D341Med (cell line): ENCODE results near the gene TMEM132A.

Experiments used
- DNase-seq: peaks from one replicate; pipeline ENCODE4 v3.0.0; 2012; ENCODE audit warnings: low spot score

The TMEM132A gene

DNA sequence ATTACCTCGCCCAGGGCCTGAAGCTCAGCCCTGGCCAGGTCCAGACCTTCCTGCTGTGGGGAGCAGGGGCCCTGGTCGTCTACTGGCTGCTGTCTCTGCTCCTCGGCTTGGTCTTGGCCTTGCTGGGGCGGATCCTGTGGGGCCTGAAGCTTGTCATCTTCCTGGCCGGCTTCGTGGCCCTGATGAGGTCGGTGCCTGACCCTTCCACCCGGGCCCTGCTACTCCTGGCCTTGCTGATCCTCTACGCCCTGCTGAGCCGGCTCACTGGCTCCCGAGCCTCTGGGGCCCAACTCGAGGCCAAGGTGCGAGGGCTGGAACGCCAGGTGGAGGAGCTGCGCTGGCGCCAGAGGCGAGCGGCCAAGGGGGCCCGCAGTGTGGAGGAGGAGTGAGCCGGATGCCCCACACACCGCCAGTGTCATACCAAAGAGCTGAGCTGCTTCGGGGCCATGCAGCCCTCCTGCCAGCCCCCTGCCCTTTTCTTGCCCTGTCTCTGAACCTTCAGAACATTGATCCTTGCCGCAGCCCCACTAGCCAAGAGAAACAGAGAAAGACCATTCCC lies 2.4 kb upstream of the TMEM132A start:
- DNase-seq, result no peak

DNA sequence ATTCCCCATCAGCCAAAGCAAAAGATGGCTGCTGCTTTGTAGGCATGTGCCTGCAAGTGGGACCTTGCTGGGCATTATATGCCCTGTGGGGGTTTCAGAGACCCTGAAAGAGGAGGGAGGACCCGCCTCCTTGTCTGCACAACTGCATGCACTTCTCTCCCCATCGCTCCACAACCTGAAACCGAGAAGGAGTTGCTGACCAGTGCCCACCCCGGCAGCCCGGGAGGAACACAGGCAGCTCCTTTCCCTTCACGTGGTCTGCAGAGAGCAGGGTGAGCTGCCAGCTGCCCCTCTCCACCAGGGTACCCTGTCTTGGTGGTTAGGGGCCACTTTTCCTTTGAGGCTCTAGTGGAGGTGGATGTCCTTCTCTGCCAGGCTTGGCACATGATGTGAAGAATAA lies 1.4 kb upstream of the TMEM132A start:
- no peak for DNase-seq

DNA sequence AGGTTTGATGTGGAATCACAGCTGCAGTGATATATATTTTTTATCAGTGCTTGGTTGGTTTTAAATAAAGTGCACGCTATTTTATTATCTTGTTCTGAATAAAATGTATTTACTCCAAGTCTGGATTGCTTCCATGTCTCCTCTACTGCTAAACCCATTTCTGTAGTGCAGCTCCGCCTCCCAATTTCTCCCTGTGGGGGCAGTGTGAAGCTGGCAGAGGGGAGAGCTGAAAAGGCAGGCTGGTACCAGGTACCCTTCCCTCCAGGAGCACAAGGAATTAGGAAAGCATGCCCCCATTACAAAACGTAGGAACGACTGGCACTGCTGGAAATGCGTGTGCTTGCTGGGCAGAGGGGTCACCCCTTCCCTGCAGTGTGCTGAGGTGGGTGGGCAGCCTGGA lies 934 bp upstream of the TMEM132A start:
- no peak for DNase-seq

DNA sequence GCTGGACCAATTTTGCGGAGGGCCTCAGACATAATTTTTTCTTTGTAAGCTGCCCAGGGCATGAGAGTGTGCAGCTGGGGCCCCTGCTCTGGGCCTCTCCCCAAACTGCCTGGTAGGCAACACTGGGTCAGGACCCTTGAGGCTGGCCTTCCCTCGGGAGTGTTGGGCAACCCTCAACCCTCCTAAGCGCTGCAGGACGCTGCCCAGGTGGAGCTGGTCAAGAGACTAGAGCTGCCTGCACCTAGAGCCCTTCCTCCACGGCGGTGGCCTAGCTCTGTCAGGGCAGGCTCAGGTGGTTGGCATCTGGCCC lies 505 bp upstream of the TMEM132A start:
- no peak for DNase-seq

DNA sequence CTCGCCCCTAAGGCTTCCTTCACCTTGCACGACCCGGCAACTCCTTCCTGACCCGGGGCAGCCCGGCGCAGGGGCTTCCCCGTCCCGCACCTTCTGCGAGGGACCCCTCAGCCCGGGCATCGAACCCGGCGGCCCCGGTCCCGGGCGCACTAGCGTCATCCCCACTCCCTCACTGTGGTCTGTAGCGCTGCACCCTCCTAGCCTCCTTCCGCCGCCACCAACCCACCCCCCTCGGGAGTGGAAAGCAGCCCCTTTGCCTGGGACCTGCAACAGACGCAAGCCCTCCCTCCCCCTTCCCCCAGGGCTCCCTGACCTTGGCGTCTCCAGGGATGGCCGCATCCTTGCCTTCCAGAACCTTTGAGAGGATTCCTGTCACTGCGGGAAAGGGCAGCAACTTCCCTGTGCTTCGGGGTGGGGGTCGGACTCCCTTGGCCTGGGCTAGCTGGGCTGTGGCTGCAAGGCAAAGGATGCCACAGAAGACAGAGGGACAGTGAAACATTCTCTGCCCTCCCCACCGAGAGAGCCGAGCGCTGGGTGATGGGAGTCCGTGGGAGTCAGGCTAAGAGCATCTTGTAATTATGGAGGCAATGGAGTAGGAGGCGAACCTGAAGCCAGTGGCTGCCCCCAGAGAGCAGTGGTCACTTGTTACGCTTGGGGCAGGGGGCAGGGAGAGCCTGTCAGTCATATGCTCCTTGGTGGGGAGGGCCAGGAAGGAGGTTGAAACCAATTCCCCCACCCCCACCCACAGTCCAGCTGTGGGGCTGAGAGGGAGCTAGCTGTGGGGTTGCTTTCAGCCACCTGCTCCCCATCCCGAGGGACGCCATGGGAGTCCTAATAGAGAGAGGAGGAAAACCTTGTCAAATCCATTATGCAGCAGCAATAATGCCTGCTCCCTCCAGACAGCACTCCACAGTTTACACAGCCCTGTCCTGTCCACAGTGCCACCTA lies 920 bp downstream of the TMEM132A start:
- peak; percentile 64 for DNase-seq

DNA sequence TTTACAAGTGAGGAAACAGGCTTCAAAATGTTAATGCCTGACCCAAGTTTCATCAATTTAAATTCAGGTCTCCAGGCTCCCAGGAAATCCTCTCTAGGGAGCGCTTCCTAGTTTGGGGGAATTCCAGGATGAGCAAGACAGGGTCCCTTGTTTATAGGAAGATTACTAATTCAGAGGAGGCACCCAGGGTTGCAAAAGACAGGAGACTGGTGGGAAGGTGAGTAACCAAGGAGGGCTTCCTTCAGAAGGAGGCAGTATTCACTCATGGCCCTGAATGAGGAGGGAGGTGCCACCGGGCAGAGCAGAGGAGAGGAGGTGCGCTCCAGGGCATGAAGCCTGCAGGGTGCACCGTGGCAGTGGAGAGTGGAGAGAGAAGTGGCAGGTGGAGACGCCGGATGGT lies 1.6 kb downstream of the TMEM132A start:
- DNase-seq, result no peak

DNA sequence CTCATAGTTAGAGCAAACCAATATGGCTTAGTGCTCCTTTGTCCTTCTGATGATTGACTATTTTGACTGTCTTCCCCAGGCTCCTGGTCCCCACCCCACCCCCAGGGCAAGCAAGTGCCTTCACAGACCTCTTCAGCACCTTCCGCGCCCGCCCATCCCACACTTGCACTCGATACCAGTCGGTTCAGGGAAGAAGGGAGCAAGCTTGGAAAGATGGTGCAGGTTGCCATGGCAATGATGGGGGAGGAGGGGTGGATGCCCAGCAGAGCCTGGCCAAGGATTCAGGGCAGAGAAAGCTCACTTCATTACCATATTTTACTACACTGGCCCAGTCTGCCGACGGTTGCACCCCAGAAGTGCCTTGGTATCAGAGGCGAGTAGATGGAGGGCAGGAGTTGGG lies 2.2 kb downstream of the TMEM132A start:
- no peak for DNase-seq

DNA sequence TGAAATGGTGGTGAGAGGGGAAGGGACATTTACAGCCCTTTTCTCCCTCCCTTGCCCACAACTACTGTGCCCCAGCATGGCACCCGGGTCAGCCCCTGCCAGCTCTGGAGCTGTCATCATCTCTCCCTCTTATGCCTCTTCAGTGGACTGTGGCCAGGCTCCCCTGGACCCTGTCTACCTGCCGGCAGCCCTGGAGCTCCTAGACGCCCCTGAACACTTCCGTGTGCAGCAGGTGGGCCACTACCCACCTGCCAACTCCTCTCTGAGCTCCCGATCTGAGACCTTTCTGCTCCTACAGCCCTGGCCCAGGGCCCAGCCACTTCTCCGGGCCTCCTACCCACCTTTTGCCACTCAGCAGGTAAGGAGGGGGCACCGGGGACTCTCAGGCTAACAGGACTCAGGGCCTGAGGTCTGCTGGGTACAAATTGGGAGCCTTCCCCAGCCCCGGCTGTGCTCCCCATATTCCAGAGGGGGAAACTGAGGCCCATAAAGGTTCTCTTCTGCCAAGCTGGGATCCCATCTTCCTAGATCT lies 2.9 kb downstream of the TMEM132A start:
- no peak for DNase-seq

DNA sequence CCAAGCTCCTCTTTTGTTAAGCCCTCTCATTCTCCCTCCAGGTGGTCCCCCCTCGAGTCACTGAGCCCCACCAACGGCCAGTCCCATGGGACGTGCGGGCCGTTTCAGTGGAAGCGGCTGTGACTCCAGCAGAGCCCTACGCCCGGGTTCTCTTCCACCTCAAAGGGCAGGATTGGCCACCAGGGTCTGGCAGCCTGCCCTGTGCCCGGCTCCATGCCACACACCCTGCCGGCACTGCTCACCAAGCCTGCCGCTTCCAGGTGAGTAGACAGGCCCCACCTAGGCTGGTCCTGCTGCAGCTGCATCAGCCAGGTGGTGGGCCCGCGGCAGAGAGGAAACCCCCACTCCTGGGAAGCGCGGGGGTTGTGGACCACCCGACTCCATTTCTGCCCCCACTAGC lies 3.3 kb downstream of the TMEM132A start:
- no peak for DNase-seq

DNA sequence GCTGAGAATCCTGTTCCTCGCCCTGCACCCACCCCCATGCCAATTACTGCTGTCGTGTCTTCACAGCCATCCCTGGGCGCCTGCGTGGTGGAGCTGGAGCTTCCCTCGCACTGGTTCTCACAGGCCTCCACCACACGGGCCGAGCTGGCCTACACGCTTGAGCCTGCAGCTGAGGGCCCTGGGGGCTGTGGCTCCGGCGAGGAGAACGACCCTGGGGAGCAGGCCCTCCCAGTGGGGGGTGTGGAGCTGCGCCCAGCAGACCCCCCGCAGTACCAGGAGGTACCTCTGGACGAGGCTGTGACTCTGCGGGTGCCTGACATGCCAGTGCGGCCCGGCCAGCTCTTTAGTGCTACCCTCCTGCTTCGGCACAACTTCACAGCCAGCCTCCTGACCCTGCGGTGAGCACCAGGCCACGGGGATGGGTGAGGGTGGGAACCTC lies 4.3 kb downstream of the TMEM132A start:
- DNase-seq, result no peak

DNA sequence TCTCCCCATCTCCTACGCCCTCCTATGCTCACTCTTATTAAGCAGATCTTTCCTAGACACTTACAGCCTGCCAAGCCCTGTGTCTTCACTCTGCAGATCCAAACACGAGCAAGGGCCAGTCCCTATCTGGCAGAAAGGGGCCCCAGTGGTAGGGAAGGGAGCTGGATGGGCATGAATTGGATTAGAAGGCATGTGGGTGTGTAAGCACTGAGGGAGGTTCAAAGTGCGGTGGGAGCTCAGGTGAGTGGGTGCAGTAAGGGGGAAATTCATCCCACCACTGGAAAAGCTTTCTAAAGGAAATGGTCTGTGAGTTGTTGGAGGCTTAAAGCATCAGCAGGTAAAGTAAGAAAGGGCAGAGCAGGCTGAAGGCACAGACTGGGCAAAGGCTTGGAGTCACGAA lies 5.5 kb downstream of the TMEM132A start:
- no peak for DNase-seq

DNA sequence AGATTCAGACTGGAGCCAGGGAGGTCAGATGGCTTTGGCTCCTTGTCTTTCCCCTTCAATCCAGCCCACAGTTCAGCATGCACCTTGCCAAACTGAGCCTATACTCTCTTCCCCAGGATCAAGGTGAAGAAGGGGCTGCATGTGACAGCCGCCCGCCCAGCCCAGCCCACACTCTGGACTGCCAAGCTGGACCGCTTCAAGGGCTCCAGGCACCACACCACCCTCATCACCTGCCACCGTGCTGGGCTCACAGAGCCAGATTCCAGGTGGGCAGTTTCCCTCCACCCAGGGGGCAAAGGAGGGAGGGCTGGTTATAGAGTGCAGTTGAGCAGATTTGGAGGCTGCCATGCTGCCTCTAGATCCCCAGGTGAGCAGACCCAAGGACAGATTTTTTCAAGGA lies 6.1 kb downstream of the TMEM132A start:
- DNase-seq, result no peak

DNA sequence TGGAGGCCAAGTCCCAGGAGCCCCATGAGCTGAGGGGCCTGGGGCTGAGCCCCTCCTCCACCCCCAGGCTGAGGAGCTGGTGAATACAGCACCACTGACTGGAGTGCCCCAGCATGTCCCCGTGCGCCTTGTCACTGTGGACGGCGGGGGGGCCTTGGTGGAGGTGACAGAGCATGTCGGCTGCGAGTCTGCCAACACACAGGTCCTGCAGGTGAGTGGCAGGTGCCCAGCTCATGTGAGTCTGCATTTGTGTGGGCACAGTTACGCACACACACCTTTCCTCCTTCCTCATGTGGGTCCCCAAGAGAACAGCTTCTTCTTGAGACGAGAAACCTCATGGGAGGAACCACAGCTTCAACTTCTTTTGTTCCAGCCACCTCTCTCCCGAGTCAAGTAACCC lies 7.7 kb downstream of the TMEM132A start:
- no peak for DNase-seq

DNA sequence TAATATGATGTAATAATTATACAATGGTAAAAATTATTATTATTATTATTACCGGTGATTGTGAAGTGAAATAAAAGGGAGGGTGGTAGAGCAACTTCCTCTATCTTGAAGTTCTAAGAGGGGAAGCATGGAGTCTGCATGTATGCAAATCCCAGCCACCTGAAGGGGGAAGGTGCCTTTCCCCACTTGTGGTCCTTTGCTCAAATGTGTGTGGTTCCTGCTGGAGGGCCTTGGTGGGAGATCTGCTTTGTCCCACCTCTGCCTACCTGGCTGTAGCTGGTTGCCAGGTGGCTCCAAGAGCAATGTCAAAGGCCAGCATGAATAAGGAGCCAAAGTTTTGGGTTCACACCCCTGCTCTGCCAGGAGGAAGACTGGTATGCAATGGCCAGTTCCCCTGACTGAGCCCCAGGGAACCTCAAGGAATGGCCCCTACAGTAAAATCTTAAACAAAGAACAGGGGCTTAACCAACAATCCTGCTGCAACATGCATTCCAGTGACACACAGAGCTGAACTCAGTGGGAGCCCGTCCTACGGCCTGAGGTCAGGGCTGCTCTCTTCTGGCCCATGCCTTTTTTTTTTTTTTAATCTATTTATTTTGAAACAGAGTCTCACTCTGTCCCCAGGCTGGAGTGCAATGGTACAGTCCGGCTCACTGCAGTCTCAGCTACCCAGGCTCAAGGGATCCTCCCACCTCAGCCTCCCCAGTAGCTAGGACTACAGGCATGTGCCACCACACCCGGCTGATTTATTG lies 8.5 kb downstream of the TMEM132A start:
- DNase-seq, result no peak

DNA sequence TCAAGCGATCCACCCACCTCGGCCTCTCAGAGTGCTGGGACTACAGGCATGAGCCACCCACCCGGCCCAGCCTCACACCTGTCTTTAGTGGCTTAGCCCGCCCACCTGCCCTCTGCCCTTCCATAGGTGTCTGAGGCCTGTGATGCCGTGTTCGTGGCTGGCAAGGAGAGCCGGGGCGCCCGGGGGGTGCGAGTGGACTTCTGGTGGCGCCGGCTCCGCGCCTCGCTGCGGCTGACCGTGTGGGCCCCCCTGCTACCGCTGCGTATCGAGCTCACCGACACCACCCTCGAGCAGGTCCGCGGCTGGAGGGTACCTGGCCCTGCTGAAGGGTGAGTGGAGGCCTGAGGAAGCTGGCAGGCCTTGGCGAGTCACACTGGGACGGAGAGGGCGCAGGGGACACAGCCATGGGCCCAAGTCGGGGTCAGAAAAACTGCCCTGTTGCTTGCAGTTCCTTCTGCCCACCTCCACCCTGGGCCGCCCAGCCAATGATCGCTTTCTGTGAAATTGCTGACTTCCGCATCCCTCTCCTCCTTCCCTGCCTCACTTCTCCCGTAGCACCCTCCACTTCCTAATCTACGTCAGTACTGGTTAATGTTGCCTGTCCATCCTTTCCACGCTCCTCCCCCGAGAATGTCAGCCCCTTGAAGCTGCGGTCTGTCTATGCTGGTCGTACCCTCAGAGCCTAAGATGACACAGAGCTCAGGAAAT lies 9.3 kb downstream of the TMEM132A start:
- no peak for DNase-seq

DNA sequence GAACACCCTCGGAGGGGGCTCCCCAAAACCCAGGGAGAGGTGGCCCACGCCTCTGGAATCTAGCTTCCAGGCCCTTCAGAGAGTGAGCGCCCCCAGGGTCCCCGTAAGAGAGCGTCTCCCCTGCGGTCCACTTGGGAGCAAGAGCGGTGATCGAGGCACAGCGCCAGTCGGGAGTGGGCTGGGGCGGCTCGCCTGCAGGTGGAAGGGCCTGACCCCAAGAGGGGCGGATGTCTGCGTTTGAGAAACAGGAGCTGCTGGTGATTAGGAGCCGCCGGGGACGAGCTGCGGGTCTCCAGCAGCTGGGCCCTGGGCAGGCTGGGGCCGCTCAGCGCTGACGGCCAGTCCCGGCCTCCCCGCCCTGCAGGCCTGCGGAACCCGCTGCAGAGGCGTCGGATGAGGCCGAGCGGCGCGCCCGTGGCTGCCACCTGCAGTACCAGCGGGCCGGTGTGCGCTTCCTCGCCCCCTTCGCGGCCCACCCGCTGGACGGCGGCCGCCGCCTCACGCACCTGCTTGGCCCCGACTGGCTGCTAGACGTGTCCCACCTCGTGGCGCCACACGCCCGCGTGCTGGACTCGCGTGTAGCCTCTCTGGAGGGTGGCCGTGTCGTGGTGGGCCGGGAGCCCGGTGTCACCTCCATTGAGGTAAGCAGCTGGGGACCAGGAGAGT lies 10.0 kb downstream of the TMEM132A start:
- no peak for DNase-seq

DNA sequence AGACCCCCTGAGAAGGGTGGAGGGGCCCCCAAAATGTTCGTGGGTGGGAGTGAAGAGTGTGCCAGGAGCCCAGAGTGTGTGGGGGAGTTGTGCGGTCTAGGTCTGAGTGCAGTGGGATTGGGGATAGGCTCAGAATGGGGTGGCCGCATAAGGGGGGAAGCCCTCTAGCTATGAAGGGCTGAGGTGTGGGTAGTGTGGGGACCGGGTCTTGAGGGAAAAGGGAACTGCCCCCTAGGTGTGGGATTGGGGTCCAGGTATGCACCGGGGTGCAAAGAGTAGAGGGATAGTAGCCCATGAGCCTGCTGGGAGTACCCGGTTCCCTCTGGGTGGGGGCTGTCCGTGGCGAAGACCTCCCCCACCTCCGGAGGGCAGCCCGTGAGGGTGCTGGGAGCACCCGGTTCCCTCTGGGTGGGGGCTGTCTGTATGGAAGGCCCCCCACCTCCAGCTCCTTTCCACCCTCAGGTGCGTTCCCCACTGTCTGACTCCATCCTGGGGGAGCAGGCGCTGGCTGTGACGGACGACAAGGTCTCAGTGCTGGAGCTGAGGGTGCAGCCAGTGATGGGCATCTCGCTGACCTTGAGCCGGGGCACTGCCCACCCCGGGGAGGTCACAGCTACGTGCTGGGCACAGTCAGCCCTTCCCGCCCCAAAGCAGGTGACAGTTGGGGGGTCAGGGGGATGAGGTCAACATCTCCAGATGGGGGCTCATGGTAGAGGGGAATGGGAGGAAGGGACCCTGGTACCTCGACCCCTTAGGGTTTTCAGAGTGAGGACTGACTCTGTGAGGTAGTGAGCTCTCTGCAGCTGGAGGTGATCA lies 10.7 kb downstream of the TMEM132A start:
- no peak for DNase-seq

DNA sequence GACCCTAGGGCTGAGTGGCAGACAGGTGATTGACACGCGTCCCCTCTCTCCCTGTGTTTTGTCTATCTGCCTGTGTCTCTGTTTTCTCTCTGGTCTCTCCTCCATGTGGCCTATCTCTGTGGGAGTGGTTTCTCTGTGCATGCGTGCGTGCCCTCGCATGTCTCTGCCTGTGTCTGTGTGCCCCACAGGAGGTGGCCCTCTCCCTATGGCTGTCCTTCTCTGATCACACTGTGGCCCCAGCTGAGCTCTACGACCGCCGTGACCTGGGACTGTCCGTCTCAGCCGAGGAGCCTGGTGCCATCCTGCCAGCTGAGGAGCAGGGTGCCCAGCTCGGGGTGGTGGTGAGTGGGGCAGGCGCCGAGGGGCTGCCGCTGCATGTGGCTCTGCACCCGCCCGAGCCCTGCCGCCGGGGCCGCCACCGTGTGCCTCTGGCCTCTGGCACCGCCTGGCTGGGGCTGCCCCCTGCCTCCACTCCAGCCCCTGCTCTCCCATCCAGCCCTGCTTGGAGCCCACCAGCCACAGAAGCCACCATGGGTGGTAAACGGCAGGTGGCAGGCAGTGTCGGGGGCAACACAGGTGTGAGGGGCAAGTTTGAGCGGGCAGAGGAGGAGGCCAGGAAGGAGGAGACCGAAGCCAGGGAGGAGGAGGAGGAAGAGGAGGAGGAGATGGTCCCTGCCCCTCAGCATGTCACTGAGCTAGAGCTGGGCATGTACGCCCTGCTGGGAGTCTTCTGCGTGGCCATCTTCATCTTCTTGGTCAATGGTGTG lies 11.6 kb downstream of the TMEM132A start:
- DNase-seq, result no peak

DNA sequence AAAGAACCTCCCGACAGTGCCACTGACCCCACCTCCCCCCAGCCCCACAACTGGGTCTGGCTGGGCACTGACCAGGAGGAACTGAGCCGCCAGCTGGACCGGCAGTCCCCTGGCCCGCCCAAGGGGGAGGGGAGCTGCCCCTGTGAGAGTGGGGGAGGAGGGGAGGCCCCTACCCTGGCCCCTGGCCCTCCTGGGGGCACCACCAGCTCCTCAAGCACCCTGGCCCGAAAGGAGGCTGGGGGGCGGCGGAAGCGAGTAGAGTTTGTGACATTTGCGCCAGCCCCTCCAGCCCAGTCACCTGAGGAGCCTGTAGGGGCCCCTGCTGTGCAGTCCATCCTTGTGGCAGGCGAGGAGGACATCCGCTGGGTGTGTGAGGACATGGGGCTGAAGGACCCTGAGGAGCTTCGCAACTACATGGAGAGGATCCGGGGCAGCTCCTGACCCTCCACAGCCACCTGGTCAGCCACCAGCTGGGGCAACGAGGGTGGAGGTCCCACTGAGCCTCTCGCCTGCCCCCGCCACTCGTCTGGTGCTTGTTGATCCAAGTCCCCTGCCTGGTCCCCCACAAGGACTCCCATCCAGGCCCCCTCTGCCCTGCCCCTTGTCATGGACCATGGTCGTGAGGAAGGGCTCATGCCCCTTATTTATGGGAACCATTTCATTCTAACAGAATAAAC lies 12.3 kb downstream of the TMEM132A start:
- DNase-seq, result no peak

DNA sequence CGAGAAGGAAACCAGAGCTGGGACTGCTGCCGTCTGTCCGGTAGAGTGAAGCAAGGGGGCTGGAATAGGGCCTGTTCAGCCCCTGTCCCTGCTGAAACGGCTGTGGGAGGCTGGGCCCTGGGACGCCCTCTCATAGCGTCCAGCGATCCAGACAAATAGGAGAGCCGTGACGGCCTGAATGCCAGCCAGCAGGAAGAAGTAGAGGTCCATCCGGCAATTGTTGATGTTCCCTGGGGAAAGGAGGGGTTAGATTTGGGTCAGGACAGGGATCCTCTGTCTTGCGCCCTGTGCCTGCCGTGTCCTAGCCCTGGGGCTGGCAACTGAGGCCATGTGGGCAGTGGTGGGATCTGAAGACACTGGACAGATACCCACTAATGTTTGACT lies 12.9 kb downstream of the TMEM132A start:
- DNase-seq, result no peak
